Activated CD4-positive, alpha-beta memory T cell treated with anti-CD3 and anti-CD28 coated beads, Interleukin-2, amount 10 ng/mL, durations not matched to agents 7 days and 5 days (primary cell): ENCODE data around the gene VTI1B. TPM values are rescaled to one million over a fixed set of nuclear protein-coding genes. Genes with fewer than 3 reads are reported as not detected.
"Not testable (repeated sequence)": the region's sequence is repeated elsewhere in the genome, so short reads cannot be mapped to it uniquely, and the experiment has no call there.

Source experiments
- CTCF ChIA-PET: fragments of 350-600 bp; sonication (Branson Sonifier 250); formaldehyde crosslinking; loops from one replicate; lab custom pipeline; 2021; ENCODE audit warnings: antibody characterized with exemption, inconsistent platforms; lab: Charles Lee
- POLR2A ChIA-PET: fragments of 350-600 bp; sonication (Branson Sonifier 250); formaldehyde crosslinking; loops from one replicate; lab custom pipeline; 2021; ENCODE audit warnings: antibody characterized with exemption; lab: Charles Lee
- DNase-seq: peaks from one replicate; pipeline ENCODE4 v3.0.0-alpha.2; 2020
- H3K27ac Mint-ChIP-seq: one replicate; pipeline ENCODE4 v1.8.0; 2021; ENCODE audit warnings: mild to moderate bottlenecking, mixed read lengths
- H3K27me3 Mint-ChIP-seq: one replicate; pipeline ENCODE4 v1.8.0; 2021; ENCODE audit warnings: mixed read lengths
- H3K36me3 Mint-ChIP-seq: one replicate; pipeline ENCODE4 v1.8.0; 2021; ENCODE audit warnings: low read depth, mixed read lengths
- H3K4me1 Mint-ChIP-seq: one replicate; pipeline ENCODE4 v1.8.0; 2021; ENCODE audit warnings: mixed read lengths
- H3K4me3 Mint-ChIP-seq: one replicate; pipeline ENCODE4 v1.8.0; 2021; ENCODE audit warnings: mild to moderate bottlenecking, mixed read lengths
- H3K9me3 Mint-ChIP-seq: one replicate; pipeline ENCODE4 v1.8.0; 2021; ENCODE audit warnings: mixed read lengths
- total RNA-seq, 2 experiments: library from RNA; stranded (reverse); gene quantifications; one replicate each; pipeline ENCODE4 v1.2.3, GENCODE V29; 2021

VTI1B gene
- total RNA-seq, 2 experiments from 2014 or later = 73.3 to 77.3 TPM

DNA sequence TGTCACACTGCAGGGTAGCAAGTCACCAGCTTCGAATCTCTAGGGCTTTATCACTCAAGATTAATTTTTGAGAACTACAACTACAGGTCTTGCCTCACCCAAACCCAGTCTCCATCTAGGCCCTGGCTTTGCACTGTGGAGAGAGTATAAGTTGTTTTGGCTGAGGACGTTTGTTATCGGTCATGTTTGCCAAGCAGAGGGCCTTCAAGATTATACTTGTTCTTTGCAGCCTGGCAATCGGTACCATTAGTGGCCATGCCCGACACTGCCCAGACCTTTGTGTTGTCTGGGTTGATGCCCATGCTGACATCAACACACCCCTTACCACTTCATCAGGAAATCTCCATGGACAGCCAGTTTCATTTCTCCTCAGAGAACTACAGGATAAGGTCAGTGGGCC lies 29.0 kb downstream of the VTI1B start:
- ChIA-PET POLR2A (no interaction called here), CTCF (no interaction called here)
- Mint-ChIP-seq H3K36me3 (peaks cover 48% of the 10 kb centered on the region), H3K4me3 (no peak overlapping the region), H3K27me3 (no peaks in the 10 kb centered on the region), H3K27ac (no peak overlapping the region), H3K9me3 (no peaks in the 10 kb centered on the region), H3K4me1 (peaks cover 26% of the 10 kb centered on the region)
- DNase-seq = no peak

GRCh38 chr14:67644428-67644827 lies 30.0 kb downstream of the VTI1B start:
- CTCF ChIA-PET = interaction anchor here (0.7 to 2.3 kb wide), 6 partner anchors 22 to 280 kb away, joined by 3 to 8 read pairs (median 4); no protein-coding TSS in a partner anchor
- Mint-ChIP-seq H3K9me3 (no peaks in the 10 kb centered on the region), H3K27ac (no peak overlapping the region), H3K36me3 (peaks cover 39% of the 10 kb centered on the region), H3K4me3 (no peak overlapping the region), H3K27me3 (no peaks in the 10 kb centered on the region), H3K4me1 (peaks cover 26% of the 10 kb centered on the region)
- POLR2A ChIA-PET = no interaction called here
- DNase-seq = no peak

DNA sequence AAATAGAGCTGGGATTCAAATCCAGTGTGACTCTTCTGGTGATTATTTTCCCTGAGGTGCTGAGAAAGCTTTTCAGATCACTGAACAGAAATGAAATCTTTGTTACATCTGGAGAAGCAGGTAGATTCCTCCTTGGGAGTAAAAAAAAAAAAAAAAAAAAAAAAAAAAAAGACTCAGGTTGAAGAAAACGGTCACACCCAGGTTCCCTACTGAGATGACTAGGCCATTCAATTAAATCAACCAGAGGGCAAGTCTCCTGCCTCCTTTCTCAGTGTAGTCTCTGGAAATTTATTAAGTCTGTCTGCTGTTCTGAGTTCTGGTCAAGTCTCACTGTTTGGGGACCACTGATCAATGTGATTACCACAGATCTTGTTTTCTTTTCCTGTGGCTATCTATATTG lies 30.7 kb downstream of the VTI1B start:
- no peaks in the 10 kb centered on the region for H3K9me3 Mint-ChIP-seq
- H3K27ac Mint-ChIP-seq = no peak overlapping the region
- ChIA-PET CTCF (interaction anchor here (0.7 to 2.3 kb wide), 7 partner anchors 23 to 280 kb away, joined by 3 to 8 read pairs (median 5); no protein-coding TSS in a partner anchor), POLR2A (interaction anchor here (1.0 kb wide), 1 partner anchor 23 kb away, joined by 3 read pairs; no protein-coding TSS in a partner anchor)
- no peaks in the 10 kb centered on the region for H3K27me3 Mint-ChIP-seq
- DNase-seq = no peak
- peaks cover 26% of the 10 kb centered on the region for H3K4me1 Mint-ChIP-seq
- peaks cover 35% of the 10 kb centered on the region for H3K36me3 Mint-ChIP-seq
- no peak overlapping the region for H3K4me3 Mint-ChIP-seq

- H3K36me3 Mint-ChIP-seq = peaks cover 29% of the 10 kb centered on the region
- POLR2A ChIA-PET = interaction anchor here (0.9 to 1.5 kb wide), 4 partner anchors 10 to 24 kb away, joined by 3 to 5 read pairs (median 4); no protein-coding TSS in a partner anchor
Observed at GRCh38 chr14:67641902-67642749, 32.3 kb downstream of the VTI1B start.

DNA sequence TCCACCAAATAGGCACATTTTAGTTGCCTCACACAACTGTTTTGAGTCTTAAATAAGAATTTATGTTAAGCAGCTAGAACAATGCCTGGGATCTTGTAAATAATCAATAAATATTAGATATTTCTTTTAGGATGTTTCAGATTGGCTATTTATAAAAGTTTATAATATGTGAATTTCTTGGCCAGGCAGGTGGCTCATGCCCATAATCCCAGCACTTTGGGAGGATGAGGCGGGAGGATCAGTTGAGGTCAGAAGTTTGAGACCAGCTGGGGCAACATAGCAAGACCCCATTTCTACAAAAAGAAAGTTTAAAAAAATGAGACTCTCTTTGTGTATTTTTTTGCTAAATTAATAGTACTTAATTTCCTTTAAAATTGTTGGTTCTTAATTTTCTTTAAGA lies 33.0 kb downstream of the VTI1B start:
- POLR2A ChIA-PET = interaction anchor here (0.9 to 1.5 kb wide), 3 partner anchors 10 to 23 kb away, joined by 3 to 5 read pairs (median 4); no protein-coding TSS in a partner anchor
- no peak for DNase-seq
- no peak overlapping the region for H3K4me3 Mint-ChIP-seq
- H3K27ac Mint-ChIP-seq = no peak overlapping the region
- CTCF ChIA-PET = interaction anchor here (1.2 kb wide), 1 partner anchor 42 kb away, joined by 6 read pairs; the partner anchor contains the start of gene PIGH
- H3K36me3 Mint-ChIP-seq = peaks cover 23% of the 10 kb centered on the region
- H3K4me1 Mint-ChIP-seq = peaks cover 26% of the 10 kb centered on the region
- H3K9me3 Mint-ChIP-seq = no peaks in the 10 kb centered on the region
- H3K27me3 Mint-ChIP-seq = no peaks in the 10 kb centered on the region

More at GRCh38 chr14:67641902-67642749, 32.3 kb downstream of the VTI1B start:
- DNase-seq = peak; percentile 30
- CTCF ChIA-PET = interaction anchor here (1.0 to 1.2 kb wide), 3 partner anchors 23 to 43 kb away, joined by 3 to 6 read pairs (median 6); partner anchors contain the start of gene PIGH
- Mint-ChIP-seq H3K4me1 (peaks cover 26% of the 10 kb centered on the region), H3K27ac (peak overlapping the region; percentile 66), H3K4me3 (peak overlapping the region; percentile 9), H3K9me3 (no peaks in the 10 kb centered on the region), H3K27me3 (no peaks in the 10 kb centered on the region)

DNA sequence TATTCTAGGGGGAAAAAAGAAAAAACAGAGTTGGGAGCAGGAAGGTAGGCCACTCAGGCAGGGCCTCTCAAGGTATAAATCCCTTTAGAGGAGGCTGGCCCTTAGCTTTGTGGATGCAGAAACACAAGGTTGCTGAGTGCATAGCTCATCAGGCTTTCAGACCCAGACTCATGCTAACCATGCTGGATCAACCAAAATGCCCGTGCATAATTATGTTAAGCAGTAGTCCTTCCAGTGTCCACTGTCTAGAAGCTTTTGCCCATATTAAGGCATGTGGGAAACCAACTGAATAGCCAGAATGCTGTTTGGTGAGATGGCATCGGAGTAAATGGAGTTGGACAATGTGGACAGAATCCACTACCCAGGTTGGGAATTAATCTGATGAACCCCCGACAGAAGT lies 35.8 kb downstream of the VTI1B start:
- Mint-ChIP-seq H3K9me3 (no peaks in the 10 kb centered on the region), H3K4me1 (peaks cover 16% of the 10 kb centered on the region), H3K36me3 (peaks cover 10% of the 10 kb centered on the region), H3K4me3 (no peak overlapping the region), H3K27me3 (no peaks in the 10 kb centered on the region), H3K27ac (no peak overlapping the region)
- no peak for DNase-seq
- ChIA-PET POLR2A (no interaction called here), CTCF (interaction anchor here (0.9 kb wide), 1 partner anchor 65 kb away, joined by 3 read pairs; no protein-coding TSS in a partner anchor)

DNA sequence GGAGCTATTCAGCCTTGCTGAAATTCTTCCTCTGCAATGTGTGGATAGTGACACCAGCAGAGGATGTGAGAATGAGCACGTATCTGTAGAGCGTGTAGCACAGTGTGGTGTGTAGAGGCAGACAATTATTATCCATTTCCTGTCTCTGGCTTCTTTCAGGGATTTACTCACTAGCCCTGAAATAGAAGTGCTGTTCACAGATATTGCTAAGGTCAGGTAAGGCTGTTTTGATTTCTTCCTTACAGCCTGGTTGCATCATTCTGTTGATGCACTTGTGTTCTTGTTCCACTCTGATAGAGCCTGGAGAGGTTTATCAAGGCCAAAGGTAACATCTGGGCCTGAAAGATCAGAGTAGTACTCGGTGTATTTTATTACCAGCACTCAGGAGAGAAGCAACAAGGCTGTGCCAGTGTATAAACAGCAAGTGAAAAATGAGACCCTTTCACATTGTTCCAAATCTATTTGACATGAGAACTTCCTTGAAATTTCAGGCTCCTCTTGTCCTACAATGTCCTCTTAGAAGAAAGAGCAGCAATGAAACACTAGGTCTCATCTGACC lies 38.0 kb downstream of the VTI1B start:
- H3K9me3 Mint-ChIP-seq = no peaks in the 10 kb centered on the region
- H3K27me3 Mint-ChIP-seq = no peaks in the 10 kb centered on the region
- ChIA-PET POLR2A (no interaction called here), CTCF (no interaction called here)
- no peak for DNase-seq
- no peak overlapping the region for H3K4me3 Mint-ChIP-seq
- H3K27ac Mint-ChIP-seq = no peak overlapping the region
- no peaks in the 10 kb centered on the region for H3K4me1 Mint-ChIP-seq
- H3K36me3 Mint-ChIP-seq = no peaks in the 10 kb centered on the region

GRCh38 chr14:67633451-67634147 lies 40.8 kb downstream of the VTI1B start:
- CTCF ChIA-PET = interaction anchor here (1.3 kb wide), 1 partner anchor 15 kb away, joined by 6 read pairs; no protein-coding TSS in a partner anchor
- POLR2A ChIA-PET = no interaction called here
- H3K4me1 Mint-ChIP-seq = no peaks in the 10 kb centered on the region
- no peak overlapping the region for H3K4me3 Mint-ChIP-seq
- peaks cover 4% of the 10 kb centered on the region for H3K27me3 Mint-ChIP-seq
- DNase-seq = no peak
- H3K36me3 Mint-ChIP-seq = no peaks in the 10 kb centered on the region
- no peak overlapping the region for H3K27ac Mint-ChIP-seq
- no peaks in the 10 kb centered on the region for H3K9me3 Mint-ChIP-seq

DNA sequence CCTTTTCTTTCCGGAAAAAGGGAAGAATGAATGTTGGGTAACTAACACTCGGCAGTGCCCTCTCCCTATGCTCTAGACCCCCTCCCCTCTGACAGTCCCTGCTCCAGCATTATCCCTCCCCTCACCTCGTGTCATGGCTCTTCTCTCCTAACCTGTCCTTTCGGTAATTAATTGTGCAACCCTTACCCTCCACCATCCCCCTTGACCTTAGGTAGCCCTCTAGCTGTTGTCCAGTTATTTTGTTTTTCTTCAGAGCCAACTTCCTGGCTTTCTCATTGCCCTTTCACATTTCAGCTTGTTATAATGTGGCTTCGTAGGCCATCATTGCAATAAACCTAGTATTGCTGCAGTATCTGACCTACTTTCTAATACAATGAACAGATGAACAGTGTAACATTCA lies 43.5 kb downstream of the VTI1B start:
- H3K36me3 Mint-ChIP-seq = no peaks in the 10 kb centered on the region
- DNase-seq = no peak
- H3K27me3 Mint-ChIP-seq = peaks cover 4% of the 10 kb centered on the region
- H3K4me1 Mint-ChIP-seq = no peaks in the 10 kb centered on the region
- H3K9me3 Mint-ChIP-seq = no peaks in the 10 kb centered on the region
- ChIA-PET CTCF (interaction anchor here (0.7 to 1.1 kb wide), 3 partner anchors 36 to 1171 kb away, joined by 3 to 6 read pairs (median 3); no protein-coding TSS in a partner anchor), POLR2A (interaction anchor here (1.4 kb wide), 1 partner anchor 19 kb away, joined by 3 read pairs; no protein-coding TSS in a partner anchor)
- H3K27ac Mint-ChIP-seq = no peak overlapping the region
- H3K4me3 Mint-ChIP-seq = no peak overlapping the region

DNA sequence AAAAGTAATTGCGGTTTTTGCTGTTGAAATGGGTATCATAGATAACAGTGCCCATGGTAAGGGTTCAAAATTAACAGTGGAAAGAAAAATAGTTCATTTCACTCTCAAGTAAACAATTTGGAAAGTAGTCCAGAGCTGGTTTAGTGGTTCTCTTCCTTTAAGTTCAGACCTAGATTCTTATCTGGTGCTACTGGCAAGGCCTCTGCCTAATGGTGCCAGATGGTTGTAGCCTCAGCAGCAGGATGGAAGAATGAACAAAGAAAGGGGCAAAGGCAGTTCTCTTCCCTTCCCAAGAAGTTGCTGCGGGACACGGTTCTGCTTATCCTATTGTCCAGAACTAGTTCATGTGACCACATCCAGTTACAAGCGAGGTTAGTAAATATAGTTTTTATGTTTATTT lies 44.2 kb downstream of the VTI1B start:
- no peak for DNase-seq
- Mint-ChIP-seq H3K4me1 (no peaks in the 10 kb centered on the region), H3K27me3 (peaks cover 4% of the 10 kb centered on the region), H3K4me3 (no peak overlapping the region), H3K36me3 (no peaks in the 10 kb centered on the region), H3K9me3 (no peaks in the 10 kb centered on the region), H3K27ac (no peak overlapping the region)
- CTCF ChIA-PET = no interaction called here
- POLR2A ChIA-PET = interaction anchor here (1.0 kb wide), 1 partner anchor 9 kb away, joined by 3 read pairs; no protein-coding TSS in a partner anchor

- no peak overlapping the region for H3K27ac Mint-ChIP-seq
- peaks cover 2% of the 10 kb centered on the region for H3K36me3 Mint-ChIP-seq
- no peak for DNase-seq
- H3K9me3 Mint-ChIP-seq = no peaks in the 10 kb centered on the region
- ChIA-PET CTCF (interaction anchor here (1.0 to 1.2 kb wide), 2 partner anchors 8 to 27 kb away, joined by 3 read pairs; partner anchors contain the start of genes ARG2 and PIGH), POLR2A (interaction anchor here (0.9 kb wide), 1 partner anchor 267 kb away, joined by 3 read pairs; no protein-coding TSS in a partner anchor)
- peaks cover 4% of the 10 kb centered on the region for H3K27me3 Mint-ChIP-seq
- H3K4me1 Mint-ChIP-seq = peaks cover 7% of the 10 kb centered on the region
- H3K4me3 Mint-ChIP-seq = no peak overlapping the region
Observed at GRCh38 chr14:67627519-67627918, 46.9 kb downstream of the VTI1B start.

DNA sequence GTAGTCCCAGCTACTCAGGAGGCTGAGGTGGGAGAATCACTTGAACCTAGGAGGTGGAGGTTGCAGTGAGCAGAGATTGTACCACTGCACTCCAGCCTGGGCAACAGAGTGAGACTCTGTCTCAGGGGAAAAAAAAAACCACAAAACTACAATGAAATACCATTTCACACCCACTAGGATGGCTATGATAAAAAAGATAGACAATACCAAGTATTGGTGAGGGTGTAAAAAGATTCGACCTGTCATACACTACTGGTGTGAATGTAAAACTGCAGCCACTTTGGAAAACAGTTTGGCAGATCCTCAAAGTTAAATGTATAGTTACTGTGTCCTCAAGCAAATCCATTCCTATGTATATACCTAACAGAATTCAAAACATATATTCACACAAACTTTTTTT lies 48.3 kb downstream of the VTI1B start:
- H3K4me1 Mint-ChIP-seq, H3K4me3 Mint-ChIP-seq, DNase-seq, H3K27ac Mint-ChIP-seq, H3K36me3 Mint-ChIP-seq, POLR2A ChIA-PET, CTCF ChIA-PET, H3K9me3 Mint-ChIP-seq, H3K27me3 Mint-ChIP-seq: not testable (repeated sequence)
